ENCODE results near the gene AATK.

Gene AATK

DNA sequence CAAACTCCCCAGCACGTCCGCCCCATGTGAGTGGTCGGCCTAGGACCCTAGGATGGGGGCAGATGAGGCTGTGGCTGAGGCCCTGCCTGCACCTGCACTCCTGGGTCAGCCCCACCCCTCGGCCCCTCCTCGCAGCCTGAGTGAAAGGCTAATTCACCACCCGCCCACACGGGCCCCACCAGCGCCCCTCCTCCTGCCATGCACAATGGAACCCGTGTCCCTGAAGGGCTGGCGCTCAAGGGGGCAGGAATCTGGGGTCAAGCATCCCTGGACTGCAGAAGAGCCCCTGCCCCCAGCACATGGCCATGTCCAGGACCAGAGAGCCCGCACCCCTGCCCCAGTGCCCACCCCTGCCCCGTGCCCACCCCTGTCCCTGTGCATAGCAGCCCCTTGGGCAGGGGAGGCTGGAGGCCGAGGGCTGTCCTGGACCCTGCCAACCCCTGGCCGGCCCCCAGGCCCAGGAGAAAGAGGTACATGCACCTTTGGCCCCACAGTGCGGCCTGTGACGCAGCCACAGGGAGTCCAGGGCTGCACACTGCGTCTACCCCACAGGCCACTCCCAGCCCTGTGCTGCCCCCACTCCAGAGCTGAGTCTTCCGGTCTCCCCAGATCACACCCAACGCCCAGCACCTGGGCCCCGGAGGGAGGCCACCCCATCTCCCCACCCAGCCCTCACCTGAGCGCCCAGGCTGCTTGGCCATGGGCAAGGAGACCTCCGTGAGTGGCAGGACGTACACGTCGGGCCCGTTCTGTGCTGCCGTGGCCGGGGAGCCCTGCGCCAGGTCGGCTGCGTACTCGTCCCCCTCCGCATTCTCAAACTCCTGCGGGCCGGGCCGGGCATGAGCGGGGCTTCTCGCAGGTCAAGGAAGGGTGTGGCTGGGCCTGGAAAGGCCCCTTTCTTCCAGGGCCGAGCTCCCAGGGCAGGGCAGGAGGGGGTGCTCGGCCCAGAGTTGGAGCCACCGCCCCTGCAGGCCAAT, 35.3 kb downstream of the AATK start:
- no peaks in the 10 kb centered on the region for H3K36me3 ChIP-seq (ENCODE audit: control insufficient read depth in 1 of 2, insufficient read depth in 2 of 2, low read depth in 1 of 2, low read length in 2 of 2)
- no peak overlapping the region for H2BK12ac ChIP-seq (ENCODE audit: low read length in 2 of 2)
- H3K4me2 ChIP-seq (ENCODE audit: low read length, poor library complexity, severe bottlenecking), result no peak overlapping the region
- no peaks in the 10 kb centered on the region for H3K79me1 ChIP-seq (replicated peaks; ENCODE audit: low read length, poor library complexity, severe bottlenecking)
- no peak overlapping the region for H3K4ac ChIP-seq (ENCODE audit: low read depth in 1 of 2, low read length in 2 of 2)
- no peak overlapping the region for H2BK120ac ChIP-seq (ENCODE audit: low read depth, low read length)
- DNase-seq, result no peak
- H3K14ac ChIP-seq (ENCODE audit: low read length in 2 of 2), result no peak overlapping the region
- H3K4me1 ChIP-seq (ENCODE audit: control insufficient read depth, insufficient read depth, low read depth, low read length), result peaks cover 4% of the 10 kb centered on the region
- no peak overlapping the region for H3K4me3 ChIP-seq (ENCODE audit: insufficient read depth in 1 of 2, low read depth in 1 of 2, low read length in 2 of 2)
- WGBS, result 84% methylated on average over 36 of the region's 41 CpGs
- no peak overlapping the region for H2AFZ ChIP-seq (ENCODE audit: low read depth, low read length)
- no peak overlapping the region for H3K9ac ChIP-seq (ENCODE audit: low read length)
- no peak overlapping the region for H3K18ac ChIP-seq (ENCODE audit: low read depth in 1 of 2, low read length in 2 of 2)
- H3K9me3 ChIP-seq (ENCODE audit: control insufficient read depth, low read length), result no peaks in the 10 kb centered on the region
- no peak overlapping the region for H2AK5ac ChIP-seq (ENCODE audit: low read length, severe bottlenecking)
- H4K91ac ChIP-seq (ENCODE audit: low read length), result no peak overlapping the region
- H2BK15ac ChIP-seq (ENCODE audit: low read depth, poor library complexity, severe bottlenecking), result no peak overlapping the region
- H3K27ac ChIP-seq (ENCODE audit: low read length, poor library complexity, severe bottlenecking), result no peak overlapping the region
- no peak overlapping the region for H3K23ac ChIP-seq (ENCODE audit: low read length in 2 of 2)
- peaks cover 0 to 47% of the 10 kb centered on the region in 2 experiments for H3K27me3 ChIP-seq (ENCODE audit: control insufficient read depth in 1 of 2, insufficient read depth in 1 of 2, low read length in 2 of 2)
- H2BK5ac ChIP-seq (ENCODE audit: low read depth, low read length, poor library complexity, severe bottlenecking), result no peak overlapping the region
- H4K8ac ChIP-seq (ENCODE audit: low read length), result no peak overlapping the region

GRCh38 chr17:81129711-81130367, 36.2 kb downstream of the AATK start:
- Histone ChIP-seq H3K36me3 (ENCODE audit: control insufficient read depth in 1 of 2, insufficient read depth in 2 of 2, low read depth in 1 of 2, low read length in 2 of 2) (no peaks in the 10 kb centered on the region), H3K9me3 (ENCODE audit: control insufficient read depth, low read length) (no peaks in the 10 kb centered on the region), H3K4me1 (ENCODE audit: control insufficient read depth, insufficient read depth, low read depth, low read length) (peaks cover 6% of the 10 kb centered on the region), H3K27me3 (ENCODE audit: control insufficient read depth in 1 of 2, insufficient read depth in 1 of 2, low read length in 2 of 2) (peaks cover 0 to 39% of the 10 kb centered on the region in 2 experiments), H3K27ac (ENCODE audit: low read length, poor library complexity, severe bottlenecking) (no peak overlapping the region), H3K14ac (ENCODE audit: low read length in 2 of 2) (no peak overlapping the region), H2AK5ac (ENCODE audit: low read length, severe bottlenecking) (no peak overlapping the region), H4K91ac (ENCODE audit: low read length) (no peak overlapping the region), H3K4me3 (ENCODE audit: insufficient read depth in 1 of 2, low read depth in 1 of 2, low read length in 2 of 2) (no peak overlapping the region), H3K9ac (ENCODE audit: low read length) (no peak overlapping the region), H3K18ac (ENCODE audit: low read depth in 1 of 2, low read length in 2 of 2) (no peak overlapping the region), H4K8ac (ENCODE audit: low read length) (no peak overlapping the region), H3K79me1 (replicated peaks; ENCODE audit: low read length, poor library complexity, severe bottlenecking) (no peaks in the 10 kb centered on the region), H2BK12ac (ENCODE audit: low read length in 2 of 2) (no peak overlapping the region), H2BK120ac (ENCODE audit: low read depth, low read length) (no peak overlapping the region), H3K23ac (ENCODE audit: low read length in 2 of 2) (no peak overlapping the region), H2BK5ac (ENCODE audit: low read depth, low read length, poor library complexity, severe bottlenecking) (no peak overlapping the region), H2BK15ac (ENCODE audit: low read depth, poor library complexity, severe bottlenecking) (no peak overlapping the region), H3K4ac (ENCODE audit: low read depth in 1 of 2, low read length in 2 of 2) (no peak overlapping the region), H2AFZ (ENCODE audit: low read depth, low read length) (no peak overlapping the region), H3K4me2 (ENCODE audit: low read length, poor library complexity, severe bottlenecking) (no peak overlapping the region)
- 77% methylated on average over 13 of the region's 14 CpGs for WGBS
- no peak for DNase-seq

DNA sequence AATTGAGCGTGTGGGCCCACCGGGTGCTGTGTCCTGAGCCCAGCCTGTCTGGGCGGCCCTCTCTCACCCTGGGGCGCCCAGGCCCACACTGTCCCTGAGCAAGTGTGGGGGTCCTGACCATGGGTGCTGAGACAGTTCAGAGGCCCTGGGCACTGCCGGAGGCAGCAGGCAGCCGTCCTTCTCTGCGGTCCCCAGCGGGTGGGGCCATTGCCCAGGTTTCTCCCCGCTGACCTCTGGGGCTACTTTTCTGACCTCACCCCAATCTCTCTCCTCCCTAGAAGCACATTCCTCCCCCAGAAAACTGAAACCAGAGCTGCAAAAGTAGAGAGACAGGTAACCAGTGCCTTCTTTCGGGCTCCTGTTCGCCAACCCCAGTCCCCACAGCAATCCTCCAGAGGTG, 36.7 kb downstream of the AATK start:
- H3K23ac ChIP-seq (ENCODE audit: low read length in 2 of 2), result no peak overlapping the region
- H3K14ac ChIP-seq (ENCODE audit: low read length in 2 of 2), result no peak overlapping the region
- H4K91ac ChIP-seq (ENCODE audit: low read length), result no peak overlapping the region
- H2BK12ac ChIP-seq (ENCODE audit: low read length in 2 of 2), result no peak overlapping the region
- 82% methylated on average over 10 of the region's 11 CpGs for WGBS
- no peaks in the 10 kb centered on the region for H3K79me1 ChIP-seq (replicated peaks; ENCODE audit: low read length, poor library complexity, severe bottlenecking)
- H3K4me3 ChIP-seq (ENCODE audit: insufficient read depth in 1 of 2, low read depth in 1 of 2, low read length in 2 of 2), result no peak overlapping the region
- no peak overlapping the region for H3K27ac ChIP-seq (ENCODE audit: low read length, poor library complexity, severe bottlenecking)
- H3K4me1 ChIP-seq (ENCODE audit: control insufficient read depth, insufficient read depth, low read depth, low read length), result peaks cover 6% of the 10 kb centered on the region
- H3K18ac ChIP-seq (ENCODE audit: low read depth in 1 of 2, low read length in 2 of 2), result no peak overlapping the region
- H3K36me3 ChIP-seq (ENCODE audit: control insufficient read depth in 1 of 2, insufficient read depth in 2 of 2, low read depth in 1 of 2, low read length in 2 of 2), result no peaks in the 10 kb centered on the region
- no peak overlapping the region for H2BK5ac ChIP-seq (ENCODE audit: low read depth, low read length, poor library complexity, severe bottlenecking)
- no peak overlapping the region for H4K8ac ChIP-seq (ENCODE audit: low read length)
- H2BK120ac ChIP-seq (ENCODE audit: low read depth, low read length), result no peak overlapping the region
- no peak overlapping the region for H3K4ac ChIP-seq (ENCODE audit: low read depth in 1 of 2, low read length in 2 of 2)
- no peak overlapping the region for H3K4me2 ChIP-seq (ENCODE audit: low read length, poor library complexity, severe bottlenecking)
- no peaks in the 10 kb centered on the region for H3K9me3 ChIP-seq (ENCODE audit: control insufficient read depth, low read length)
- DNase-seq, result no peak
- no peak overlapping the region for H2AK5ac ChIP-seq (ENCODE audit: low read length, severe bottlenecking)
- H3K9ac ChIP-seq (ENCODE audit: low read length), result no peak overlapping the region
- peaks cover 0 to 37% of the 10 kb centered on the region in 2 experiments for H3K27me3 ChIP-seq (ENCODE audit: control insufficient read depth in 1 of 2, insufficient read depth in 1 of 2, low read length in 2 of 2)
- H2BK15ac ChIP-seq (ENCODE audit: low read depth, poor library complexity, severe bottlenecking), result no peak overlapping the region
- no peak overlapping the region for H2AFZ ChIP-seq (ENCODE audit: low read depth, low read length)

- Histone ChIP-seq H2BK120ac (ENCODE audit: low read depth, low read length) (no peak overlapping the region), H2AK5ac (ENCODE audit: low read length, severe bottlenecking) (no peak overlapping the region), H3K27ac (ENCODE audit: low read length, poor library complexity, severe bottlenecking) (no peak overlapping the region), H3K23ac (ENCODE audit: low read length in 2 of 2) (no peak overlapping the region), H3K4me3 (ENCODE audit: insufficient read depth in 1 of 2, low read depth in 1 of 2, low read length in 2 of 2) (no peak overlapping the region), H3K27me3 (ENCODE audit: control insufficient read depth in 1 of 2, insufficient read depth in 1 of 2, low read length in 2 of 2) (peaks cover 0 to 38% of the 10 kb centered on the region in 2 experiments), H3K36me3 (ENCODE audit: control insufficient read depth in 1 of 2, insufficient read depth in 2 of 2, low read depth in 1 of 2, low read length in 2 of 2) (no peaks in the 10 kb centered on the region), H2AFZ (ENCODE audit: low read depth, low read length) (no peak overlapping the region), H3K9me3 (ENCODE audit: control insufficient read depth, low read length) (no peaks in the 10 kb centered on the region), H3K79me1 (replicated peaks; ENCODE audit: low read length, poor library complexity, severe bottlenecking) (no peaks in the 10 kb centered on the region), H3K14ac (ENCODE audit: low read length in 2 of 2) (no peak overlapping the region), H3K4ac (ENCODE audit: low read depth in 1 of 2, low read length in 2 of 2) (no peak overlapping the region), H4K91ac (ENCODE audit: low read length) (no peak overlapping the region), H2BK5ac (ENCODE audit: low read depth, low read length, poor library complexity, severe bottlenecking) (no peak overlapping the region), H3K9ac (ENCODE audit: low read length) (no peak overlapping the region), H3K4me2 (ENCODE audit: low read length, poor library complexity, severe bottlenecking) (no peak overlapping the region), H2BK15ac (ENCODE audit: low read depth, poor library complexity, severe bottlenecking) (no peak overlapping the region), H3K18ac (ENCODE audit: low read depth in 1 of 2, low read length in 2 of 2) (no peak overlapping the region), H4K8ac (ENCODE audit: low read length) (no peak overlapping the region), H3K4me1 (ENCODE audit: control insufficient read depth, insufficient read depth, low read depth, low read length) (peaks cover 6% of the 10 kb centered on the region), H2BK12ac (ENCODE audit: low read length in 2 of 2) (no peak overlapping the region)
- WGBS, result 91% methylated on average over 23 of the region's 23 CpGs
- DNase-seq, result no peak
Measured at GRCh38 chr17:81128774-81129173, 37.2 kb downstream of the AATK start.

Data from mesenchymal stem cell (in vitro differentiated cells and primary cell).